ENCODE data around the gene VAC14. TPM values are rescaled to one million over a fixed set of nuclear protein-coding genes. Genes with fewer than 3 reads are reported as not detected.

VAC14 gene
- total RNA-seq, 1 experiment from 2014 or later: 35.3 TPM

DNA sequence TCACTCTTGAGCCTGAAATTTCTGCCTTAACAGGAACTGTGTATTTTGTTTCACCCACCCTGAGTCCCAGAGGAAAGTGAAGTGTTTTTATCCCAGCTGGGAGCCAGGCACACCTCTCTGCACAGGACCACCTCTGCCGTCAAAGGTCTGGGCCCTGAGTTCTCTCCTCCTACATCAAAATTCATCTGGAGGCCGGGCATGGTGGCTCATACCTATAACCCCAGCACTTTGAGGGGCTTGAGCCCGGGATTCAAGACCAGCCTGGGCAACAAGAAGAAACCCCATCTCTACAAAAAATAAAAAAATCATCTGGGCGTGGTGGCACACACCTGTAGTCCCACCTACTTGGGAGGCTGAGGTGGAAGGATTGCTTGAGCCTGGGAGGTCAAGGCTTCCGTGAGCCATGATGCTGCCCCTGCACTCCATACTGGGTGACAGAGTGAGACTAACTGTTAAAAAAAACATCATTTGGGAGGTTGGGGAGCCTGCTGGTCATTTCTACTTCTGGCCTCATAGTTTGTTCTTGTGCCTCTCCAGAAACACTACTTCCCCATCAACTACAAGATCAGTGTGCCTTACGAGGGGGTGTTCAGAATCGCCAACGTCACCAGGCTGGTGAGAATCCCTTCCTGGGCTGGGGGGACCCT lies 144.8 kb downstream of the VAC14 start:
- CTCF ChIA-PET: interaction anchor here (4.4 kb wide), 1 partner anchor 114 kb away, joined by 43 read pairs; no protein-coding TSS in a partner anchor

More for the DNA sequence above, 144.8 kb downstream of the VAC14 start:
- no TSS peak for BruUV-seq (replicated peaks)
- no peaks in the 10 kb centered on the region for H4K20me1 ChIP-seq (ENCODE audit: insufficient read depth)
- no peak overlapping the region for H3K9ac ChIP-seq (ENCODE audit: low read length)
- intact Hi-C loops (cut with micrococcal nuclease): loop anchor here (10.0 kb wide), 1 partner anchor 131 kb away; the partner anchor contains the start of genes COG4 and SF3B3
- no peaks in the 10 kb centered on the region for H3K9me3 ChIP-seq (ENCODE audit: control insufficient read depth in 1 of 2, insufficient read depth in 1 of 2, low read depth in 1 of 2, low read length in 2 of 2)
- TF ChIP-seq ELF1 (IDR thresholded peaks at IDR 0.05; ENCODE audit: borderline replicate concordance, low read depth) (no peak), EZH2 (IDR thresholded peaks at IDR 0.05) (no peak), RAD21 (IDR thresholded peaks at IDR 0.05; ENCODE audit: low read depth) (no peak), ZNF274 (IDR thresholded peaks at IDR 0.05; ENCODE audit: low read depth, low read length) (no peak), SRF (IDR thresholded peaks at IDR 0.05; ENCODE audit: low read depth) (no peak), TCF7L2 (IDR thresholded peaks at IDR 0.05; ENCODE audit: borderline replicate concordance, extremely low read depth, insufficient read depth, insufficient read length) (no peak), SIN3A (IDR thresholded peaks at IDR 0.05; ENCODE audit: low read depth) (no peak), EGR1 (IDR thresholded peaks at IDR 0.05; ENCODE audit: low read depth) (no peak), EZH2phosphoT487 (IDR thresholded peaks at IDR 0.05; ENCODE audit: borderline replicate concordance) (no peak), CEBPB (IDR thresholded peaks at IDR 0.05; ENCODE audit: low read depth) (no peak), SP1 (IDR thresholded peaks at IDR 0.05; ENCODE audit: low read depth) (no peak)
- TF ChIP-seq, protein P1, sequence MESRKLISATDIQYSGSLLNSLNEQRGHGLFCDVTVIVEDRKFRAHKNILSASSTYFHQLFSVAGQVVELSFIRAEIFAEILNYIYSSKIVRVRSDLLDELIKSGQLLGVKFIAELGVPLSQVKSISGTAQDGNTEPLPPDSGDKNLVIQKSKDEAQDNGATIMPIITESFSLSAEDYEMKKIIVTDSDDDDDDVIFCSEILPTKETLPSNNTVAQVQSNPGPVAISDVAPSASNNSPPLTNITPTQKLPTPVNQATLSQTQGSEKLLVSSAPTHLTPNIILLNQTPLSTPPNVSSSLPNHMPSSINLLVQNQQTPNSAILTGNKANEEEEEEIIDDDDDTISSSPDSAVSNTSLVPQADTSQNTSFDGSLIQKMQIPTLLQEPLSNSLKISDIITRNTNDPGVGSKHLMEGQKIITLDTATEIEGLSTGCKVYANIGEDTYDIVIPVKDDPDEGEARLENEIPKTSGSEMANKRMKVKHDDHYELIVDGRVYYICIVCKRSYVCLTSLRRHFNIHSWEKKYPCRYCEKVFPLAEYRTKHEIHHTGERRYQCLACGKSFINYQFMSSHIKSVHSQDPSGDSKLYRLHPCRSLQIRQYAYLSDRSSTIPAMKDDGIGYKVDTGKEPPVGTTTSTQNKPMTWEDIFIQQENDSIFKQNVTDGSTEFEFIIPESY (IDR thresholded peaks at IDR 0.05; ENCODE audit: extremely low read depth, insufficient replicate concordance, low read length): no peak
- TF ChIP-seq, protein P2, sequence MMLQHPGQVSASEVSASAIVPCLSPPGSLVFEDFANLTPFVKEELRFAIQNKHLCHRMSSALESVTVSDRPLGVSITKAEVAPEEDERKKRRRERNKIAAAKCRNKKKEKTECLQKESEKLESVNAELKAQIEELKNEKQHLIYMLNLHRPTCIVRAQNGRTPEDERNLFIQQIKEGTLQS (IDR thresholded peaks at IDR 0.05): no peak
- TF ChIP-seq, protein P3, sequence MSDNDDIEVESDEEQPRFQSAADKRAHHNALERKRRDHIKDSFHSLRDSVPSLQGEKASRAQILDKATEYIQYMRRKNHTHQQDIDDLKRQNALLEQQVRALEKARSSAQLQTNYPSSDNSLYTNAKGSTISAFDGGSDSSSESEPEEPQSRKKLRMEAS (IDR thresholded peaks at IDR 0.05): no peak
- H3K4me3 ChIP-seq (replicated peaks in 1 of 2; ENCODE audit: low read depth in 1 of 2, low read length in 2 of 2): no peak overlapping the region
- no peak for ATAC-seq
- peaks cover 0 to 8% of the 10 kb centered on the region in 2 experiments; a peak in 2 of 4 replicates for H3K4me1 ChIP-seq (ENCODE audit: control insufficient read depth in 1 of 2, insufficient read depth in 2 of 2, low read length in 2 of 2)
- no peak overlapping the region for H3K4me2 ChIP-seq (ENCODE audit: low read length)
- H3K79me2 ChIP-seq (ENCODE audit: insufficient read depth, low read length): no peaks in the 10 kb centered on the region
- ChIA-PET POLR2A (no interaction called here), RAD21 (ENCODE audit: low non-redundant PET in 1 of 2, low total read pairs in 2 of 2, uncharacterized antibody in 2 of 2, unreplicated experiment in 2 of 2) (no interaction called here)
- no peak for DNase-seq (ENCODE audit: low read depth, low spot score)
- no peak overlapping the region for H3K27ac ChIP-seq (ENCODE audit: low read depth, low read length)
- H3K9me2 ChIP-seq (ENCODE audit: insufficient read depth): no peaks in the 10 kb centered on the region
- no peaks in the 10 kb centered on the region for H3K36me3 ChIP-seq (ENCODE audit: control insufficient read depth in 1 of 2, insufficient read depth in 2 of 2, low read length in 2 of 2)
- no peak overlapping the region for H2AFZ ChIP-seq (ENCODE audit: low read depth, low read length, poor library complexity, severe bottlenecking)
- no peaks in the 10 kb centered on the region for H3K27me3 ChIP-seq (ENCODE audit: insufficient read depth, low read length)
